ENCODE measurements around the gene CTAG1A.

Gene CTAG1A

GRCh38 chrX:154540897-154541535 is 43.9 kb upstream of the CTAG1A start:
- TF ChIP-seq CTCF (IDR thresholded peaks at IDR 0.05; ENCODE audit: low read depth, low read length, poor library complexity, severe bottlenecking) (no peak), EZH2phosphoT487 (IDR thresholded peaks at IDR 0.05; ENCODE audit: borderline replicate concordance, low read length) (no peak)
- H4K20me1 ChIP-seq (ENCODE audit: control insufficient read depth, insufficient read depth, low read depth, low read length): no peaks in the 10 kb centered on the region
- no peak overlapping the region for H3K27ac ChIP-seq (ENCODE audit: low read depth, low read length)
- H3K4me2 ChIP-seq (ENCODE audit: low read length): no peak overlapping the region
- no peaks in the 10 kb centered on the region for H3K27me3 ChIP-seq (ENCODE audit: control insufficient read depth, low read length)
- peaks cover 10% of the 10 kb centered on the region for H3K79me2 ChIP-seq (ENCODE audit: control insufficient read depth, low read length)
- H3K4me1 ChIP-seq (ENCODE audit: control insufficient read depth, low read length): peaks cover 4% of the 10 kb centered on the region
- H3K36me3 ChIP-seq (ENCODE audit: control insufficient read depth, low read length): peaks cover 13% of the 10 kb centered on the region
- no peaks in the 10 kb centered on the region for H3F3A ChIP-seq (ENCODE audit: control insufficient read depth, insufficient read depth)
- no peak overlapping the region for H3K4me3 ChIP-seq (ENCODE audit: low read length)
- H3K9me2 ChIP-seq (replicated peaks; ENCODE audit: control insufficient read depth, low read length): no peaks in the 10 kb centered on the region
- no peaks in the 10 kb centered on the region for H3K9me3 ChIP-seq (ENCODE audit: control insufficient read depth, insufficient read depth, low read length)

- Histone ChIP-seq H3K27me3 (ENCODE audit: control insufficient read depth, low read length) (no peaks in the 10 kb centered on the region), H3K9me3 (ENCODE audit: control insufficient read depth, insufficient read depth, low read length) (no peaks in the 10 kb centered on the region), H3K79me2 (ENCODE audit: control insufficient read depth, low read length) (peaks cover 15% of the 10 kb centered on the region), H3K9me2 (replicated peaks; ENCODE audit: control insufficient read depth, low read length) (no peaks in the 10 kb centered on the region), H3K4me1 (ENCODE audit: control insufficient read depth, low read length) (peaks cover 8% of the 10 kb centered on the region), H3K36me3 (ENCODE audit: control insufficient read depth, low read length) (peaks cover 13% of the 10 kb centered on the region), H3K4me2 (ENCODE audit: low read length) (no peak overlapping the region), H4K20me1 (ENCODE audit: control insufficient read depth, insufficient read depth, low read depth, low read length) (no peaks in the 10 kb centered on the region), H3K4me3 (ENCODE audit: low read length) (no peak overlapping the region), H3F3A (ENCODE audit: control insufficient read depth, insufficient read depth) (no peaks in the 10 kb centered on the region), H3K27ac (ENCODE audit: low read depth, low read length) (no peak overlapping the region)
- TF ChIP-seq CTCF (IDR thresholded peaks at IDR 0.05; ENCODE audit: low read depth, low read length, poor library complexity, severe bottlenecking) (no peak), EZH2phosphoT487 (IDR thresholded peaks at IDR 0.05; ENCODE audit: borderline replicate concordance, low read length) (no peak)
Observed at GRCh38 chrX:154541589-154541895, 43.4 kb upstream of the CTAG1A start.

- Histone ChIP-seq H3K36me3 (ENCODE audit: control insufficient read depth, low read length) (peaks cover 13% of the 10 kb centered on the region), H3K9me2 (replicated peaks; ENCODE audit: control insufficient read depth, low read length) (no peaks in the 10 kb centered on the region), H3K4me1 (ENCODE audit: control insufficient read depth, low read length) (peaks cover 8% of the 10 kb centered on the region), H3K27me3 (ENCODE audit: control insufficient read depth, low read length) (no peaks in the 10 kb centered on the region), H3K79me2 (ENCODE audit: control insufficient read depth, low read length) (peaks cover 15% of the 10 kb centered on the region), H3K27ac (ENCODE audit: low read depth, low read length) (no peak overlapping the region), H3K4me2 (ENCODE audit: low read length) (no peak overlapping the region), H3K9me3 (ENCODE audit: control insufficient read depth, insufficient read depth, low read length) (no peaks in the 10 kb centered on the region), H4K20me1 (ENCODE audit: control insufficient read depth, insufficient read depth, low read depth, low read length) (no peaks in the 10 kb centered on the region), H3K4me3 (ENCODE audit: low read length) (no peak overlapping the region), H3F3A (ENCODE audit: control insufficient read depth, insufficient read depth) (no peaks in the 10 kb centered on the region)
- TF ChIP-seq CTCF (IDR thresholded peaks at IDR 0.05; ENCODE audit: low read depth, low read length, poor library complexity, severe bottlenecking) (no peak), EZH2phosphoT487 (IDR thresholded peaks at IDR 0.05; ENCODE audit: borderline replicate concordance, low read length) (no peak)
Observed at GRCh38 chrX:154541896-154542722, 42.8 kb upstream of the CTAG1A start.
